Epithelial cell of proximal tubule (primary cell): ENCODE results near the gene CARMIL1. TPM values are rescaled to one million over a fixed set of nuclear protein-coding genes. Genes with fewer than 3 reads are reported as not detected.

Experiments
- DNase-seq: peaks from one replicate; pipeline ENCODE4 v3.0.0-alpha.2; 2011; ENCODE audit warnings: low read depth
- H3K4me3 ChIP-seq: 2 replicates; pipeline ENCODE4 v1.5.1; 2011; ENCODE audit warnings: low read depth, mild to moderate bottlenecking, low read length
- CTCF ChIP-seq: conservative IDR thresholded peaks from 2 replicates; pipeline ENCODE4 v1.5.1; 2012; ENCODE audit warnings: low read depth, mild to moderate bottlenecking, low read length
- total RNA-seq: library from RNA; depleted of rRNA; stranded (reverse); fragments of >200 nt; gene quantifications from 2 replicates; pipeline ENCODE4 v1.2.3, GENCODE V29; 2015

Gene CARMIL1
- total RNA-seq, 1 donor from 2014 or later, result 27.7 TPM

- no peak for TF ChIP-seq CTCF
- DNase-seq, result no peak
- H3K4me3 ChIP-seq, result no peak overlapping the region
Observed at GRCh38 chr6:25330796-25331685, 51.9 kb downstream of the CARMIL1 start.

GRCh38 chr6:25332165-25332564 lies 53.0 kb downstream of the CARMIL1 start:
- no peak overlapping the region for H3K4me3 ChIP-seq
- TF ChIP-seq CTCF, result no peak
- no peak for DNase-seq

- no peak overlapping the region for H3K4me3 ChIP-seq
- TF ChIP-seq CTCF, result no peak
- no peak for DNase-seq
Observed at GRCh38 chr6:25332655-25333071, 53.5 kb downstream of the CARMIL1 start.

GRCh38 chr6:25333471-25333870 lies 54.3 kb downstream of the CARMIL1 start:
- no peak overlapping the region for H3K4me3 ChIP-seq

GRCh38 chr6:25334793-25335192 lies 55.6 kb downstream of the CARMIL1 start:
- TF ChIP-seq CTCF, result no peak
- no peak for DNase-seq
- H3K4me3 ChIP-seq, result no peak overlapping the region

More at GRCh38 chr6:25333471-25333870, 54.3 kb downstream of the CARMIL1 start:
- no peak for DNase-seq
- no peak for TF ChIP-seq CTCF

- no peak for TF ChIP-seq CTCF
- DNase-seq, result no peak
- H3K4me3 ChIP-seq, result no peak overlapping the region
Observed at GRCh38 chr6:25336996-25337395, 57.8 kb downstream of the CARMIL1 start.

GRCh38 chr6:25337431-25337830 lies 58.3 kb downstream of the CARMIL1 start:
- H3K4me3 ChIP-seq, result no peak overlapping the region
- no peak for DNase-seq
- no peak for TF ChIP-seq CTCF
